Putamen (tissue), 1 donor: Measurements from ENCODE around the gene RPUSD4.

Source experiments
- DNase-seq: peaks from one replicate; pipeline ENCODE4 v3.0.0-alpha.2; 2016; ENCODE audit warnings: low spot score

Gene RPUSD4

DNA sequence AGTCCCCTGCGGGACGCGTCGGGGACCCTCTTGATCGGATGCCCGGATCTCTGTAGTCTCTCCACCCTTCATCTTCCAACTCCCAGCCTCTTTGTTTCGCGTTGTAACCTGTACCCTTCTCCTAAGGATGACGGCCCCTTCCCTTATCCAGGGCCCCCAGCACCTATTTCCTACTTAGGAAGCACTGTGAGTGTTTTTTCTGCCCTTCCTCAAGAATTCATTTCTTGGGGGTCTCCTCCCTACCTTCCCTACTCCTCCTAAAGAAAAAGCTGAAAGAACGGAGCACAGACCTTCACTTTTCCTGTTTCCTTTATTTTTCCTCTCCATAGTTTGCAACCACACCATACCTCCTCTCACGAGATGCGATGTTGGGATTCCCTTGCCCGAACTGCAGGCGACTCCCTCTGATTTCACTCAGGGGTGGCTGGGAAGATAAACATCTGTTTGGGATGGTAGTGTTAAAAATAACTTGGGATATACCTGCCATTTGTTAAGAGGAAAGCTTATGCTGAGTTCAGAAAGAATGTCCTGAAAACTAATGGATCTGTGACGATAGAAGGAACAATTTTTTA, 725 bp upstream of the RPUSD4 start:
- no peak for DNase-seq

DNA sequence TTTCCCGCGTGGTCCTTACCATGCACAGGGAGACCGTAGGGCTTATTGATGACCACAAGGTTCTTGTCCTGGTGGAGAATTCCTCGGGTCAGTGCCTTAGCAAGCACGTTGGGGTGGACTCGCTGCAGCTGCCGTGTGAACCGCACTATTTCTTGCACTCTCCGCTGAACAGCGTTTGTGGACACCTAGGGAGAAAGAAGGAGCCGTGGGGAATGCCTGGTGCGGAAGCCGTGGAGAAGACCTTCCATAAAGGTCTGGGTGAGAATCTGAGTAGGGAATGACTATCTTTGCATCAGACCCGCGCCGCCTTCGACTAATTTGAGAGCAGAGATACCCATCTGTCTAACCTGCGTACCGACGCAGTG, 597 bp downstream of the RPUSD4 start:
- no peak for DNase-seq

DNA sequence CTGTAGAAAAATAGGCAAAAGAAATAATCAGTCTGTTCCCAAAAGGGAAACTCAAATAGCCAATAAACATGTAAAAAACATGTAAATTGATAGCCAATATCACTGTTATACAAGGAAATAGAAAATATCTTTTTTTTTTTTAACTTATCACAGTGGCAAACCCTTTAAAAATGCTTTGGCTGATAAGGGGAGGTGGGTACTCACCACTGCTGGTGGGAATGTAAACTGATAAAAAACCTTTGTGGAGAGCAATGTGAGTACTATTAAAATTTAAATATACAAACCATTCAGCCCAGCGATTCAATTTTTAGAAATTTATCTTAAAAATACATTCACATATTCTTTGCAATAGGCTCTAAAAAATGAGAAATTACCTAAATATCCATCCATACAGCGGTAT, 3.6 kb downstream of the RPUSD4 start:
- DNase-seq = no peak

DNA sequence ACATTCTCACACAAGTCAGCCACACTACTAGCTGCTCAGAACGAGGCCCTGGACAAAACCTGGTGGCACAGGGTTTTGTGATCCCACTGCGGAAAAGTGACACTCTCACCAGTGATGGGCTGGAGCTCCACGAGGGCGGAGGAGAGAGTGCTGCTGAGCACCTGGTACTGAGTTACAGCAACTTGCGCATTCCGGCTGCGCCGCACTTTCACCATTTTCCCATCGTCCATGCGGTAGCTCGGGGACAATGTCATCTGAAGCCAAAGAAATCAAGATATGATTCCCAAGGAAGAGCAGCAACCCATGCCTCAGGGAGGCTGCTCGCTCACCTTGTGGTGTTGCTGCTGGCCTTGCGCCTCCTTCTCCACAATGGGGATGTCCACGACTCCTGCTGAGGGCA, 6.1 kb downstream of the RPUSD4 start:
- DNase-seq = no peak

DNA sequence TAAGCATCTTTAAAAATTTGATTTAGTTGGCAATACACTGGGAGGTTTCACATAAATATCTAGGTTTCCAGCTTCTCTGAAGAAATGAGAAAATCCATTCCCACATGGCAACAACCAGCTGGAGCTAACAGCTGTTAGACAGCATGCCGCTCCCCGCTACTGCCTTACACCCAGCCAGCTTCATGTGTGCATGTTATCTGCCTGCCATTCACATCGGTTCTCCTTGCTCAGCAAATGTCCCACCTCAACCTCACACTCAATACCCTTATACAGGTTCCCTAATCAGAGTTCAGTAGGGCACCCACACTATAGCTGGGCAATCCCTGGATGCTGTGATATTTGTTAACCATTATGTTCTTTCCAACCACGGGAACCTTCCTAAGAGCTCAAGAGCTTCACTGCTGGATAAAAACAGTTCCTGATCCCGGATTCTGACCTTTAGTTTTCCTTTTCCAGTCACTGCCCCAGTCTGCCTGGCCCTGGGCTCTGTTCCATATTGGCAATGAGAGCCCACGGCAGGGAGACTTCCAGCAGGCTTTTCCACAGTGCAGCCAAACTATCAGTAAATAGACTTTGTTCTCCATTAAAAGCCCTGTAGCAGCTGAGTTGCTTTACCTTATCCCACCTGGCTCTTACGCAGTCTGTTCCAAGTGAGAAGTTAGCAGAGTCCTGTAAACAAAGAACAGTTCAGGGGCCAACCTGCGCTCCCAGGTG, 8.6 kb downstream of the RPUSD4 start:
- DNase-seq = no peak

DNA sequence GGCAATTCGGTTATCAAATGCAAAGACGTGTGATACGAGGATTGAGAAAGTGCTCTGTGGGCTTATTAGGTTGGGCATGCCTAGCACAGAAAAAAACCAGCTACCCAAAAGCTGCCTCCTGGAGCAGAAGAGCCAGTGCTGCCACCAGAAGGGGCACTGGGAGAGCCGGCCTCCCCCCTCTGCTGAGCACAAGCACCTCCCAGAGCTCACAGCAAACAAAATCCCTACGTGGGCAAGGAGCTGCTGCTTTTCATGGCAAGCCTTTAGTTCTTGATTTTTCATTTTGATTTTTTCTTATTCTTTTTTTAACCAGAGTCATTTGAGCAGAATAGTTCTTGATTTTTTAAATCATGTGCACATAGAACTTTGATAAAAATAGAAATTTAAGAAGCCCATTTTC, 12.8 kb downstream of the RPUSD4 start:
- DNase-seq = no peak

DNA sequence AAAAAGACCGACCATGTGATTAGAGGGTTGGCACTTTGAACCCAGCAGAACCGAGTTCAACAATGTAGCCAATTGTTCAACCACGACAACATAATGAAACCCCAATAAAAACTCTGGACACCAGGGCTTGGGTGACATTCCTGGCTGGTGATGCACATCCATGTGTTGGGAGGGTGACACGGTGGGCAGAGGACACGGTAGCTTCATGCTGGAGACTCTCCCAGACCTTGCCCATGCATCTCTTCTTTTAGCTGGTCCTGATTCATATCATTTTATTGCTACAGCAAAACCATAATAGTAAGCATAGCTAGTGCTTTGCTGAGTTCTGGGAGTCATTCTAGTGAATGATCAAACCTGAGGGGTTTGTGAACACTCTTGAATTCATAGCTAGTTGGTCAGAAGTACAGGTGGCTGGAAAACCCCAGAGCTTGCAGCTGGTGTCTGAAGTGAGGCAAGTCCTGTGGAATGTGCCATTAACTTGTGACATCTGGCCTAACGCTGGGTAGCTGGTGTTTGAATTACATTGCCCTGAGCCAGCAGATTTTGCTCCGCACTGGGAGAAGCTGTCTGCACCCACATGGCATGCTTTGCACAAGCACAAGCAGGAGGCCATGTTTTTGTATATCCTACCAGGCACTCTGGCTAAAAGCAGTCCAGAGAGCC, 14.0 kb downstream of the RPUSD4 start:
- DNase-seq = no peak

DNA sequence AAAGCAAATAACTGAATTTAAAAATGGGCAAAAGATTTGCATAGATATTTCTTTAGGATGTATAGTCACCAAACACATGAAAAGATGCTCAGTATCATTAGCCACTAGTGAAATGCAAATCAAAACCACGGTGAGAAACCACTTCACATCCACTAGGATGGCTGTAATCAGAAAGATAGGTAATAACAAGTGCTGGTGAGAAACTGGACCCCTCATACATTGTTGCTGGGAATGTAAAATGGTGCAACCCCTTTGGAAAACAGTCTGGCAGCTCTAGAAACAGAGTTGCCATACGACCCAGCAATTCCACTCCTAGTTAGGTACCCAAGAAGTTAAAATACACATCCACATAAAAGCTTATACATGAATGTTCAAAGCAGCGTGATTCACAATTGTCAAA, 16.3 kb downstream of the RPUSD4 start:
- no peak for DNase-seq

- no peak for DNase-seq
Observed at GRCh38 chr11:126194121-126194543, 17.3 kb downstream of the RPUSD4 start.

GRCh38 chr11:126193038-126193478, 18.4 kb downstream of the RPUSD4 start:
- no peak for DNase-seq

GRCh38 chr11:126192361-126192760, 19.1 kb downstream of the RPUSD4 start:
- DNase-seq = no peak

- no peak for DNase-seq
Observed at GRCh38 chr11:126191379-126192073, 19.9 kb downstream of the RPUSD4 start.

DNA sequence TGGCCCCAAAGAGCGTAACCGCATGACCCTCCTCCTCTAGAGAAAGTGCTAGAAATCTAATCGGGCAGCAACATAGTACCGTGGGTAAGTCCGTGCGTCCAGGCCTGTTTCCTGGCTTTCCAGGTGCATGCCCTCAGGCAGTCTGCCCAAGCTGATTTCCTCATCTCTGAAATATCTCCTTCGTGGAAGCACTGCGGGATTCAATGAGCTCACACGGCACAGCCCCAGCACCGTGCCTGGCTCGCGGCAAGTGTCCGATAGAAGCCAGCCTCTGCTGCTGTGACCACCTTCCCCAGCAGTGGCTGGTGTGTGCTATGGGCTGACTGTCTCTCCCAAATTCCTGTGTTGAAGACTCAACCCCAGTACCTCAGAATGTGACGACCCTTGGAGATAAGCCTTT, 20.7 kb downstream of the RPUSD4 start:
- no peak for DNase-seq

- no peak for DNase-seq
Observed at GRCh38 chr11:126189109-126189929, 22.1 kb downstream of the RPUSD4 start.

- DNase-seq = no peak
Observed at GRCh38 chr11:126188332-126189108, 22.9 kb downstream of the RPUSD4 start.

DNA sequence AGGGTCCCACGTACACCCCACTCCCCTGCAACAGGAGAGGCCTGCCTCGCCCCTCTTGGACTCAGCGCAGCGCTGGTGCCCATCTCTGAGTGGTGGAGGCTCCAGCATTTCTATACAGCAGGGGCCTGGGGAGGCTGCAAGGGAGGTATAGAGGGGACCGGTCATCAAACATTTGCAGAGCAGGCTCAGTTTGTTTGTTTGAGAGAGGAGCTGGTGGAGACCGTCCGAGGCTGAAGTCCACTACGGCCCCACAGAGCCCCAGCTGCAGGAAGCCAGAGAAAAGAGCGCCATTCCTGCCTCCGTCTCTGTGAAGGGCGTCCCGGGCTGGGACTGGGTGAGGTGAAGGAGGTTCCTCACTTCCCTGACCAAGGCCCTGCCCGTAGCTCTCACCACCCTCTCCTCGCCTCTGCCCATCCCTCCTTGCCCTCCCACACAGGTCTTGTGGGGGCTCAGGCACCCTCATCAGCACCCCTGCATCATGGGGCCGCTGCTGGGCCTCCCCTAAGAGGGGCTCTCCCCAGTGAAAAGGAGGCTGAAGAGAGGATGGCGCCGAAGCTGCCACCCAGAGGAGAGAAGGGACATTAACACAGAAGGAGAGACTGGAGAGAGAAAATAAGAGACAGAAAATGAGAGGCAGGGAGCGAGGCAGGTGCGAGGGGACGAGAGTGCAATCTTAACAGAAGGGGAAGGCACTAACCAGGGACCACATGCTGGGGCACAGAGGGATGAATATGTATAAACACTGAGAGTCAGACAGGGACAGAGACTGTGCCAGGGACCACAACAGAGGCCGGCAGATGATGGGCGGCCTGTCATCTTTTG, 24.5 kb downstream of the RPUSD4 start:
- no peak for DNase-seq

GRCh38 chr11:126186025-126186698, 25.3 kb downstream of the RPUSD4 start:
- no peak for DNase-seq

GRCh38 chr11:126185259-126186024, 26.0 kb downstream of the RPUSD4 start:
- DNase-seq = no peak
